Smooth muscle cell (in vitro differentiated cells): ENCODE measurements around the gene SVOP. TPM values are rescaled to one million over a fixed set of nuclear protein-coding genes. Genes with fewer than 3 reads are reported as not detected.

Source experiments
- DNase-seq: peaks from one replicate; lab custom pipeline; 2025; ENCODE audit not compliant: unreplicated experiment; lab: John Stamatoyannopoulos, UW
- H2AFZ ChIP-seq: fragments of 200-600 bp; sonication (generic); 2 replicates; pipeline ENCODE4 v1.6.0; 2016; ENCODE audit warnings: antibody characterized with exemption, low read depth, mild to moderate bottlenecking
- H3F3A ChIP-seq: fragments of 200-600 bp; sonication (generic); 2 replicates; pipeline ENCODE4 v1.6.0; 2017; ENCODE audit warnings: antibody characterized with exemption, low read depth
- H3K27ac ChIP-seq: fragments of 200-600 bp; sonication (generic); 2 replicates; pipeline ENCODE4 v1.5.1; 2016; ENCODE audit warnings: low read depth, mild to moderate bottlenecking
- H3K27me3 ChIP-seq: fragments of 200-600 bp; sonication (generic); 2 replicates; pipeline ENCODE4 v1.6.1; 2016; ENCODE audit warnings: low read depth, mild to moderate bottlenecking
- H3K36me3 ChIP-seq: fragments of 200-600 bp; sonication (generic); 2 replicates; pipeline ENCODE4 v1.5.1; 2016; ENCODE audit warnings: low read depth
- H3K4me1 ChIP-seq: fragments of 200-600 bp; sonication (generic); 2 replicates; pipeline ENCODE4 v1.5.1; 2016; ENCODE audit warnings: low read depth
- H3K4me2 ChIP-seq: fragments of 200-600 bp; sonication (generic); 2 replicates; pipeline ENCODE4 v1.6.0; 2016; ENCODE audit warnings: mild to moderate bottlenecking
- H3K4me3 ChIP-seq: fragments of 200-600 bp; sonication (generic); 2 replicates; pipeline ENCODE4 v1.5.1; 2016; ENCODE audit warnings: mild to moderate bottlenecking
- H3K79me2 ChIP-seq: fragments of 200-600 bp; sonication (generic); 2 replicates; pipeline ENCODE4 v1.6.0; 2016; ENCODE audit warnings: low read depth, mild to moderate bottlenecking
- H3K9ac ChIP-seq: fragments of 200-600 bp; sonication (generic); 2 replicates; pipeline ENCODE4 v1.6.0; 2016; ENCODE audit warnings: low read depth
- H3K9me3 ChIP-seq: fragments of 200-600 bp; sonication (generic); replicated peaks from 2 replicates; pipeline ENCODE4 v1.5.1; 2016; ENCODE audit warnings: low read depth
- H4K20me1 ChIP-seq: fragments of 200-600 bp; sonication (generic); 2 replicates; pipeline ENCODE4 v1.6.0; 2016; ENCODE audit warnings: low read depth
- WGBS: methylation state at CpG from one replicate; pipeline ENCODE4 v1.1.7; 2016; ENCODE audit warnings: low lambda C conversion rate; 5-methylcytosine and 5-hydroxymethylcytosine counted together
- polyA plus RNA-seq: library from polyadenylated mRNA; unstranded; fragments of >200 nt; fragmentation: Nextera tagmentation; extraction: Ambion mirVana; gene quantifications from 2 replicates; pipeline ENCODE4 v1.2.1, GENCODE V29; 2016
- total RNA-seq: library from RNA; depleted of rRNA; stranded (reverse); fragments of >200 nt; gene quantifications from 2 replicates; pipeline ENCODE4 v1.2.3, GENCODE V29; 2014
- TF ChIP-seq, protein P1 (sequence below): fragments of 200-600 bp; sonication (generic); IDR thresholded peaks from 2 replicates; pipeline ENCODE4 v1.5.1; 2017; ENCODE audit warnings: borderline replicate concordance, mild to moderate bottlenecking, antibody characterized with exemption; ENCODE audit not compliant: insufficient read depth, poor library complexity, severe bottlenecking

The SVOP gene
- total and polyA plus RNA-seq, 2 experiments from 2014 or later: not detected

DNA sequence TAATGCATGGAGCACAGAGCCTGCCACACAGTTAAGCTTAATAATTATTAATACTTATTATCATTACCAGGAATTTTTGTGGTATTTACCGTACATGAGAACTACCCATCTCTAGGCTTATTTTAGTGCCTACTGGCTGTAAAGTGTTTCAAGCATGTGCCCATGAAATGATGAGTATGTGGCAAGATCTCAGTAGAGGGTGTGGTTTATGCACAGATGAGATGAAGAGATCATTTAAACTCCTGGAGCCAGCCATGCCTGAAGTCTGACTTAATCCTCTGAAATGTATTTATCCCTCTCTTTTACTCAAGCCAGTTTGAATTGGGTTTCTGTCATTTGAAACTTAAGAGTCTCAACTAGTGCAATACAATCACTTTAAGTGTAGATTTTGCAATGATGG is 80.7 kb downstream of the SVOP start:
- Histone ChIP-seq H3K27ac (no peak overlapping the region), H3F3A (no peaks in the 10 kb centered on the region), H3K9me3 (no peaks in the 10 kb centered on the region), H4K20me1 (no peaks in the 10 kb centered on the region), H2AFZ (no peak overlapping the region), H3K9ac (no peak overlapping the region), H3K36me3 (no peaks in the 10 kb centered on the region), H3K27me3 (peaks cover 11% of the 10 kb centered on the region), H3K4me2 (no peak overlapping the region), H3K4me1 (no peaks in the 10 kb centered on the region), H3K79me2 (no peaks in the 10 kb centered on the region), H3K4me3 (no peak overlapping the region)
- no peak for DNase-seq
- 50% methylated on average over 1 of the region's 1 CpG for WGBS
- TF ChIP-seq, protein P1, sequence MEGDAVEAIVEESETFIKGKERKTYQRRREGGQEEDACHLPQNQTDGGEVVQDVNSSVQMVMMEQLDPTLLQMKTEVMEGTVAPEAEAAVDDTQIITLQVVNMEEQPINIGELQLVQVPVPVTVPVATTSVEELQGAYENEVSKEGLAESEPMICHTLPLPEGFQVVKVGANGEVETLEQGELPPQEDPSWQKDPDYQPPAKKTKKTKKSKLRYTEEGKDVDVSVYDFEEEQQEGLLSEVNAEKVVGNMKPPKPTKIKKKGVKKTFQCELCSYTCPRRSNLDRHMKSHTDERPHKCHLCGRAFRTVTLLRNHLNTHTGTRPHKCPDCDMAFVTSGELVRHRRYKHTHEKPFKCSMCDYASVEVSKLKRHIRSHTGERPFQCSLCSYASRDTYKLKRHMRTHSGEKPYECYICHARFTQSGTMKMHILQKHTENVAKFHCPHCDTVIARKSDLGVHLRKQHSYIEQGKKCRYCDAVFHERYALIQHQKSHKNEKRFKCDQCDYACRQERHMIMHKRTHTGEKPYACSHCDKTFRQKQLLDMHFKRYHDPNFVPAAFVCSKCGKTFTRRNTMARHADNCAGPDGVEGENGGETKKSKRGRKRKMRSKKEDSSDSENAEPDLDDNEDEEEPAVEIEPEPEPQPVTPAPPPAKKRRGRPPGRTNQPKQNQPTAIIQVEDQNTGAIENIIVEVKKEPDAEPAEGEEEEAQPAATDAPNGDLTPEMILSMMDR: no peak

- H3K4me1 ChIP-seq: no peaks in the 10 kb centered on the region
- H3K27ac ChIP-seq: no peak overlapping the region
- H3F3A ChIP-seq: no peaks in the 10 kb centered on the region
- H2AFZ ChIP-seq: no peak overlapping the region
- TF ChIP-seq, protein P1: no peak
- H3K4me3 ChIP-seq: no peak overlapping the region
- no peaks in the 10 kb centered on the region for H3K36me3 ChIP-seq
- H3K79me2 ChIP-seq: no peaks in the 10 kb centered on the region
- no peak overlapping the region for H3K4me2 ChIP-seq
- WGBS: 68% methylated on average over 1 of the region's 1 CpG
- DNase-seq: no peak
- H3K27me3 ChIP-seq: peaks cover 11% of the 10 kb centered on the region
- no peak overlapping the region for H3K9ac ChIP-seq
- no peaks in the 10 kb centered on the region for H3K9me3 ChIP-seq
- H4K20me1 ChIP-seq: no peaks in the 10 kb centered on the region
Observed at GRCh38 chr12:108939594-108939993, 81.3 kb downstream of the SVOP start.

GRCh38 chr12:108938247-108938924 is 82.5 kb downstream of the SVOP start:
- no peaks in the 10 kb centered on the region for H3F3A ChIP-seq
- 89% methylated on average over 13 of the region's 13 CpGs for WGBS
- H3K4me3 ChIP-seq: no peak overlapping the region

More at GRCh38 chr12:108938247-108938924, 82.5 kb downstream of the SVOP start:
- no peaks in the 10 kb centered on the region for H3K79me2 ChIP-seq
- no peaks in the 10 kb centered on the region for H3K4me1 ChIP-seq
- H3K36me3 ChIP-seq: no peaks in the 10 kb centered on the region
- no peak overlapping the region for H3K27ac ChIP-seq
- H3K4me2 ChIP-seq: no peak overlapping the region
- no peak overlapping the region for H3K9ac ChIP-seq
- no peaks in the 10 kb centered on the region for H4K20me1 ChIP-seq
- DNase-seq: no peak
- TF ChIP-seq, protein P1: no peak
- H3K9me3 ChIP-seq: no peaks in the 10 kb centered on the region
- H3K27me3 ChIP-seq: peaks cover 11% of the 10 kb centered on the region
- H2AFZ ChIP-seq: no peak overlapping the region
